SK-N-SH treated with all-trans-retinoic acid at 6 μM for 48 hours (cell line): ENCODE results near the gene EPHB3.
A peak's percentile ranks its signal among the peaks of the same experiment; 100 is the strongest.

Experiments
- ATAC-seq: fragments of 200-7000 bp; cut with Tn5 transposase; 3 replicates; pipeline ENCODE4 v1.9.1; 2020; ENCODE audit warnings: mild to moderate bottlenecking, moderate library complexity
- ARNTL ChIP-seq: fragments of 450-650 bp; formaldehyde crosslinking; IDR thresholded peaks from 2 replicates; pipeline ENCODE4 v1.5.0; 2020; ENCODE audit warnings: low read depth, mild to moderate bottlenecking, moderate library complexity, borderline replicate concordance
- BACH2 ChIP-seq: fragments of 250-450 bp; sonication (Bioruptor Pico); IDR thresholded peaks from 2 replicates; pipeline ENCODE4 v1.9.0; 2021; ENCODE audit warnings: mild to moderate bottlenecking, borderline replicate concordance
- CSDC2 ChIP-seq: fragments of 250-450 bp; sonication (Bioruptor Pico); IDR thresholded peaks from 2 replicates; pipeline ENCODE4 v1.5.0; 2020; ENCODE audit warnings: mild to moderate bottlenecking, moderate library complexity
- CSRNP3 ChIP-seq: fragments of 250-450 bp; sonication (Bioruptor Pico); IDR thresholded peaks from 2 replicates; pipeline ENCODE4 v1.5.1; 2021; ENCODE audit warnings: mild to moderate bottlenecking, moderate library complexity
- ESRRG ChIP-seq: fragments of 250-450 bp; sonication (Bioruptor Pico); IDR thresholded peaks from 2 replicates; pipeline ENCODE4 v1.6.1; 2021; ENCODE audit warnings: mild to moderate bottlenecking
- GLIS3 ChIP-seq: fragments of 250-450 bp; sonication (Bioruptor Pico); IDR thresholded peaks from 2 replicates; pipeline ENCODE4 v1.5.0; 2020; ENCODE audit warnings: mild to moderate bottlenecking, moderate library complexity
- OSR1 ChIP-seq: fragments of 250-450 bp; sonication (Bioruptor Pico); IDR thresholded peaks from 2 replicates; pipeline ENCODE4 v1.8.0; 2022; ENCODE audit warnings: moderate library complexity, mild to moderate bottlenecking, inconsistent platforms
- PATZ1 ChIP-seq: fragments of 250-450 bp; sonication (Bioruptor Pico); IDR thresholded peaks from 2 replicates; pipeline ENCODE4 v1.8.0; 2020; ENCODE audit warnings: mild to moderate bottlenecking, moderate library complexity, borderline replicate concordance
- POU6F1 ChIP-seq: fragments of 250-450 bp; sonication (Bioruptor Pico); IDR thresholded peaks from 2 replicates; pipeline ENCODE4 v1.8.0; 2021; ENCODE audit warnings: low read depth, mild to moderate bottlenecking, moderate library complexity, borderline replicate concordance
- PPARA ChIP-seq: fragments of 250-450 bp; sonication (Bioruptor Pico); IDR thresholded peaks from 2 replicates; pipeline ENCODE4 v1.5.0; 2020; ENCODE audit warnings: mild to moderate bottlenecking, borderline replicate concordance
- RARB ChIP-seq: fragments of 250-450 bp; sonication (Bioruptor Pico); IDR thresholded peaks from 2 replicates; pipeline ENCODE4 v1.8.0; 2021; ENCODE audit warnings: mild to moderate bottlenecking, moderate library complexity
- SNAI2 ChIP-seq: fragments of 250-450 bp; sonication (Bioruptor Pico); IDR thresholded peaks from 2 replicates; pipeline ENCODE4 v1.5.0; 2020; ENCODE audit warnings: mild to moderate bottlenecking, moderate library complexity
- TCF4 ChIP-seq: fragments of 250-450 bp; sonication (Bioruptor Pico); IDR thresholded peaks from 2 replicates; pipeline ENCODE4 v1.8.0; 2021; ENCODE audit warnings: mild to moderate bottlenecking, moderate library complexity, borderline replicate concordance
- TOX ChIP-seq: fragments of 250-450 bp; sonication (Bioruptor Pico); IDR thresholded peaks from 2 replicates; pipeline ENCODE4 v1.8.0; 2021; ENCODE audit warnings: mild to moderate bottlenecking, moderate library complexity, borderline replicate concordance
- ZC3H10 ChIP-seq: fragments of 250-450 bp; sonication (Bioruptor Pico); IDR thresholded peaks from 2 replicates; pipeline ENCODE4 v1.5.1; 2021; ENCODE audit warnings: mild to moderate bottlenecking, moderate library complexity
- ZFP3 ChIP-seq: fragments of 250-450 bp; sonication (Bioruptor Pico); IDR thresholded peaks from 2 replicates; pipeline ENCODE4 v1.5.0; 2020; ENCODE audit warnings: mild to moderate bottlenecking, moderate library complexity
- ZFP30 ChIP-seq: fragments of 450-650 bp; formaldehyde crosslinking; IDR thresholded peaks from 2 replicates; pipeline ENCODE4 v1.5.0; 2022; ENCODE audit warnings: mild to moderate bottlenecking, moderate library complexity
- ZNF565 ChIP-seq: fragments of 450-650 bp; formaldehyde crosslinking; conservative IDR thresholded peaks from 2 replicates; pipeline ENCODE4 v1.5.0; 2020; ENCODE audit warnings: low read depth, mild to moderate bottlenecking, moderate library complexity
- ZNF70 ChIP-seq: fragments of 450-650 bp; formaldehyde crosslinking; IDR thresholded peaks from 2 replicates; pipeline ENCODE4 v1.5.0; 2020; ENCODE audit warnings: mild to moderate bottlenecking, moderate library complexity
- ZNF8 ChIP-seq: fragments of 450-650 bp; formaldehyde crosslinking; IDR thresholded peaks from 2 replicates; pipeline ENCODE4 v1.5.0; 2020; ENCODE audit warnings: mild to moderate bottlenecking, moderate library complexity
- TF ChIP-seq, protein P1 (sequence below): fragments of 250-450 bp; sonication (Bioruptor Pico); IDR thresholded peaks from 2 replicates; pipeline ENCODE4 v1.5.1; 2020; ENCODE audit warnings: low read depth, mild to moderate bottlenecking, moderate library complexity
- TF ChIP-seq, protein P2 (sequence below): fragments of 250-450 bp; sonication (Bioruptor Pico); IDR thresholded peaks from 2 replicates; pipeline ENCODE4 v1.5.0; 2020; ENCODE audit warnings: mild to moderate bottlenecking, moderate library complexity

EPHB3 gene

DNA sequence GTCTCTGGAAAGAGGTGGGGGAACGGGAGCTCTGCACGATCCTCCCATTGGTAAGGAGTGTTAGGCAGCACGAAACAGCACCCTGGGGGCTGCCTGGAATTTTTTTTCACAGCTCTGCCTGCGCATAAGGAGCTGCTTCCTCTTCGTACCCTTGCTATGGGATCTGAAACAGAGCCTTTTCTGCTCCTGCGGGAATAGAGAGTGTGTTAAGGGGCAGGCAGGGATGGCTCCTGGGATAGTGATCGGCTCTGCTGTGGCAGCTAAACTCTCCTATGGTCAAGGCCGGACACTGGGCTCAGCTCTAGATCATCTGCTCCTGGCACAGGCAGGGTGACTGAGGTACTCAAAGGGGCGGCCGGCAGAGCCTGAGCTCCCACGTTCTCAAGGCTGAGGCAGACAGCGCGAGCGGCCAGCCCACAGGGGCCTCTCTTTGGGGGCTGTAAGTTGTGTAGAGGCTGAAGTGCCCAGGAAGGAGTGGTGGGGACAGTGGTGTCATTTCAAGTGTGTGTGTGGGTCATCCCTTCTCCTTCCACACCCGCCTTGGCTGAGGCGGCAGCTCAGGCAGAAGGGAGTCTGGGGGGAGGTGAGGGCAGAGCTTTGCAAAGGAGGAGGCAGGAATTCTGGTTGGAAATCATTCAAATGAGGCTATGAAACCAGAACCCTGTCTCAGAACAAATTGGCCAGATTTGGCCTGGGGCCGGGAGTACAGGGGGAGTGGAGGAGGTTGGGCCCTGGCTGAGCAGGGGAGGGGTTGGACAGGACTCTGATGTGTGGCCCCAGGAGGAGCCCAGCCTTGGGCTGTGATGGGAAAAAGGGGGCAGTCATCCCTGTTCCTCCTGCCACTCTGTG lies 31.0 kb downstream of the EPHB3 start:
- ATAC-seq, result peak; percentile 83
- no peak for TF ChIP-seq ZNF8 (CRISPR knock-in tag)
- TF ChIP-seq ZC3H10, result no peak
- no peak for TF ChIP-seq CSDC2 (CRISPR knock-in tag)
- TF ChIP-seq ARNTL (CRISPR knock-in tag), result no peak
- no peak for TF ChIP-seq ESRRG (CRISPR knock-in tag)
- no peak for TF ChIP-seq ZFP30
- TF ChIP-seq PPARA, result no peak
- no peak for TF ChIP-seq SNAI2
- TF ChIP-seq BACH2 (CRISPR knock-in tag), result no peak
- TF ChIP-seq TOX (CRISPR knock-in tag), result no peak
- no peak for TF ChIP-seq OSR1 (CRISPR knock-in tag)
- no peak for TF ChIP-seq ZNF565 (CRISPR knock-in tag)

- TF ChIP-seq OSR1 (CRISPR knock-in tag) (no peak), ZFP3 (CRISPR knock-in tag) (no peak), POU6F1 (CRISPR knock-in tag) (no peak), ARNTL (CRISPR knock-in tag) (no peak), GLIS3 (CRISPR knock-in tag) (no peak), CSDC2 (CRISPR knock-in tag) (no peak), ZC3H10 (no peak)
- ATAC-seq, result peak; percentile 44
Measured at GRCh38 chr3:184593220-184593927, 31.8 kb downstream of the EPHB3 start.

- TF ChIP-seq PPARA (no peak), CSRNP3 (CRISPR knock-in tag) (no peak), ARNTL (CRISPR knock-in tag) (no peak), ZNF8 (CRISPR knock-in tag) (no peak), RARB (CRISPR knock-in tag) (no peak), TCF4 (CRISPR knock-in tag) (no peak), PATZ1 (CRISPR knock-in tag) (no peak), POU6F1 (CRISPR knock-in tag) (no peak), OSR1 (CRISPR knock-in tag) (no peak), ZC3H10 (no peak), ZNF70 (CRISPR knock-in tag) (no peak), CSDC2 (CRISPR knock-in tag) (no peak), GLIS3 (CRISPR knock-in tag) (no peak)
- TF ChIP-seq, protein P1, sequence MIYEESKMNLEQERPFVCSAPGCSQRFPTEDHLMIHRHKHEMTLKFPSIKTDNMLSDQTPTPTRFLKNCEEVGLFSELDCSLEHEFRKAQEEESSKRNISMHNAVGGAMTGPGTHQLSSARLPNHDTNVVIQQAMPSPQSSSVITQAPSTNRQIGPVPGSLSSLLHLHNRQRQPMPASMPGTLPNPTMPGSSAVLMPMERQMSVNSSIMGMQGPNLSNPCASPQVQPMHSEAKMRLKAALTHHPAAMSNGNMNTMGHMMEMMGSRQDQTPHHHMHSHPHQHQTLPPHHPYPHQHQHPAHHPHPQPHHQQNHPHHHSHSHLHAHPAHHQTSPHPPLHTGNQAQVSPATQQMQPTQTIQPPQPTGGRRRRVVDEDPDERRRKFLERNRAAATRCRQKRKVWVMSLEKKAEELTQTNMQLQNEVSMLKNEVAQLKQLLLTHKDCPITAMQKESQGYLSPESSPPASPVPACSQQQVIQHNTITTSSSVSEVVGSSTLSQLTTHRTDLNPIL, result no peak
- TF ChIP-seq, protein P2, sequence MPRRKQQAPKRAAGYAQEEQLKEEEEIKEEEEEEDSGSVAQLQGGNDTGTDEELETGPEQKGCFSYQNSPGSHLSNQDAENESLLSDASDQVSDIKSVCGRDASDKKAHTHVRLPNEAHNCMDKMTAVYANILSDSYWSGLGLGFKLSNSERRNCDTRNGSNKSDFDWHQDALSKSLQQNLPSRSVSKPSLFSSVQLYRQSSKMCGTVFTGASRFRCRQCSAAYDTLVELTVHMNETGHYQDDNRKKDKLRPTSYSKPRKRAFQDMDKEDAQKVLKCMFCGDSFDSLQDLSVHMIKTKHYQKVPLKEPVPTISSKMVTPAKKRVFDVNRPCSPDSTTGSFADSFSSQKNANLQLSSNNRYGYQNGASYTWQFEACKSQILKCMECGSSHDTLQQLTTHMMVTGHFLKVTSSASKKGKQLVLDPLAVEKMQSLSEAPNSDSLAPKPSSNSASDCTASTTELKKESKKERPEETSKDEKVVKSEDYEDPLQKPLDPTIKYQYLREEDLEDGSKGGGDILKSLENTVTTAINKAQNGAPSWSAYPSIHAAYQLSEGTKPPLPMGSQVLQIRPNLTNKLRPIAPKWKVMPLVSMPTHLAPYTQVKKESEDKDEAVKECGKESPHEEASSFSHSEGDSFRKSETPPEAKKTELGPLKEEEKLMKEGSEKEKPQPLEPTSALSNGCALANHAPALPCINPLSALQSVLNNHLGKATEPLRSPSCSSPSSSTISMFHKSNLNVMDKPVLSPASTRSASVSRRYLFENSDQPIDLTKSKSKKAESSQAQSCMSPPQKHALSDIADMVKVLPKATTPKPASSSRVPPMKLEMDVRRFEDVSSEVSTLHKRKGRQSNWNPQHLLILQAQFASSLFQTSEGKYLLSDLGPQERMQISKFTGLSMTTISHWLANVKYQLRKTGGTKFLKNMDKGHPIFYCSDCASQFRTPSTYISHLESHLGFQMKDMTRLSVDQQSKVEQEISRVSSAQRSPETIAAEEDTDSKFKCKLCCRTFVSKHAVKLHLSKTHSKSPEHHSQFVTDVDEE (CRISPR knock-in tag), result no peak
- TF ChIP-seq, all 23 proteins: peak for 0
Measured at GRCh38 chr3:184593928-184594303, 32.3 kb downstream of the EPHB3 start.

More at GRCh38 chr3:184593928-184594303, 32.3 kb downstream of the EPHB3 start:
- no peak for ATAC-seq
